ENCODE data around the gene CENPS.
A peak's percentile ranks its signal among the peaks of the same experiment; 100 is the strongest.

The CENPS gene

DNA sequence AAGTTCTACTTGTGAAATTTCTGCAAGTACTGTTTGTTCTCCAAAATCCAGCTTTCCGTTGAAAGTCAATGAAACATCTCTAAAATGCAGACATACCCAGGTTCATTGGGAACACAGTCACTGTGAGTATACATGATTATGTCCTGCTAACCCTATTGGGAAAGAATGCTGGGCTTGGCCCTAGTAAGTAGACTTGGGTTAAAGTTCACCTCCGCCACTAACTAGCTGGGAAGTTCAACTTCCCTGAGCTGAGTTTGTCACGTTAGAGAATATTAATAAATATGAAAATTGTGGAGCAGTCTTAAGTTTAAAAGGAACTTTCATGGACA lies 41.9 kb upstream of the CENPS start:
- TF ChIP-seq, protein P1, sequence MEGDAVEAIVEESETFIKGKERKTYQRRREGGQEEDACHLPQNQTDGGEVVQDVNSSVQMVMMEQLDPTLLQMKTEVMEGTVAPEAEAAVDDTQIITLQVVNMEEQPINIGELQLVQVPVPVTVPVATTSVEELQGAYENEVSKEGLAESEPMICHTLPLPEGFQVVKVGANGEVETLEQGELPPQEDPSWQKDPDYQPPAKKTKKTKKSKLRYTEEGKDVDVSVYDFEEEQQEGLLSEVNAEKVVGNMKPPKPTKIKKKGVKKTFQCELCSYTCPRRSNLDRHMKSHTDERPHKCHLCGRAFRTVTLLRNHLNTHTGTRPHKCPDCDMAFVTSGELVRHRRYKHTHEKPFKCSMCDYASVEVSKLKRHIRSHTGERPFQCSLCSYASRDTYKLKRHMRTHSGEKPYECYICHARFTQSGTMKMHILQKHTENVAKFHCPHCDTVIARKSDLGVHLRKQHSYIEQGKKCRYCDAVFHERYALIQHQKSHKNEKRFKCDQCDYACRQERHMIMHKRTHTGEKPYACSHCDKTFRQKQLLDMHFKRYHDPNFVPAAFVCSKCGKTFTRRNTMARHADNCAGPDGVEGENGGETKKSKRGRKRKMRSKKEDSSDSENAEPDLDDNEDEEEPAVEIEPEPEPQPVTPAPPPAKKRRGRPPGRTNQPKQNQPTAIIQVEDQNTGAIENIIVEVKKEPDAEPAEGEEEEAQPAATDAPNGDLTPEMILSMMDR (conservative IDR thresholded peaks at IDR 0.05; ENCODE audit: low read depth, low read length), result no peak
- DNase-seq (ENCODE audit: low read depth), result no peak
- H3K4me3 ChIP-seq (ENCODE audit: low read length), result no peak overlapping the region

DNA sequence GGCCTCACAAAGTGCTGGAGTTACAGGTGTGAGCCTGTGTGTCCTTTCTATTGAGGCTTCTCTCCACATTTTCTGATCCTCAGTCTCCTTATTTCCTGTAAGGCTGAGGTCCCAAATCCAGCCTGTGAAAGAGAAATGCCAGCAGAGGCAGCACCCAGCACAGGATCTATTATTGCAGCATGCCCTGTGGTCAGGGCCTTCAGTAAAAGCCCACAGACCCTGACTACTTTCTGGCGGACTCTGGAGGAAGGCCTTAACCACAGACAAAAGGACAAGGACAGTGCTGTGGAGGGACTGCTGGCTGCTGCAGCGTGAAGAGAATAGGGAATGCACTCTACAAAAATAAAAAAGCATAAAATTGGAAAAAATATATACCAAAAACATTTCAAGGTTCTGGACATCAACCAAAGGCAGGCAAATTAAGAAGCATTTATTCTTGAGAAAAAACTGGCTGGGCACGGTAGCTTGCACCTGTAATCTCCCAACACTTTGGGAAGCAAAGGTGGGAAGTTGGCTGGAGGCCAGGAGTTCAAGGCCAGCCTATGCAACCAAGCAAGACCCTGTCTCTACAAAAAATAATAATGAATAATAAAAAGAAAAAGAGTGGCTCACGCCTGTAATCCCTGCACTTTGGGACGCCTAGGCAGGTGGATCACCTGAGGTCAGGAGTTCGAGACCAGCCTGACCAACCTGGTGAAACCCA lies 40.8 kb upstream of the CENPS start:
- no peak overlapping the region for H3K4me3 ChIP-seq (ENCODE audit: low read length)
- no peak for DNase-seq (ENCODE audit: low read depth)
- TF ChIP-seq, protein P1 (conservative IDR thresholded peaks at IDR 0.05; ENCODE audit: low read depth, low read length), result no peak

DNA sequence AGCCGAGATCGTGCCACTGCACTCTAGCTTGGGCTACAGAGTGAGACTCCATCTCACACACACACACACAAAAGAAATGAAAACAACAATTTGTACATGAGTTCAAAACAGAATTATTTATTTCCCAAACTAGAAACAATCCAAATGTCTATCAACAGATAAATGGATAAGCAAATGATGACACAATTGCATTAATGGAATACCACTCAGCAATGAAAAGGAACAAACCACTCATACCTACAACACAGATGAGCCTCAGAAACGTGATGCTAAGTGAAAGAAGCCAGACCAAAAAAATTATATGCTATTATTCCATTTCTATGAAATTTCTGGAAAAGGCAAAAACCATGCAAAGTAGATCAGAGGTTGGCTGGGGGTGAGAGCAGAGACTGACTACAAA lies 33.4 kb upstream of the CENPS start:
- H3K4me3 ChIP-seq (ENCODE audit: low read length), result no peak overlapping the region
- TF ChIP-seq, protein P1 (conservative IDR thresholded peaks at IDR 0.05; ENCODE audit: low read depth, low read length), result no peak
- no peak for DNase-seq (ENCODE audit: low read depth)

DNA sequence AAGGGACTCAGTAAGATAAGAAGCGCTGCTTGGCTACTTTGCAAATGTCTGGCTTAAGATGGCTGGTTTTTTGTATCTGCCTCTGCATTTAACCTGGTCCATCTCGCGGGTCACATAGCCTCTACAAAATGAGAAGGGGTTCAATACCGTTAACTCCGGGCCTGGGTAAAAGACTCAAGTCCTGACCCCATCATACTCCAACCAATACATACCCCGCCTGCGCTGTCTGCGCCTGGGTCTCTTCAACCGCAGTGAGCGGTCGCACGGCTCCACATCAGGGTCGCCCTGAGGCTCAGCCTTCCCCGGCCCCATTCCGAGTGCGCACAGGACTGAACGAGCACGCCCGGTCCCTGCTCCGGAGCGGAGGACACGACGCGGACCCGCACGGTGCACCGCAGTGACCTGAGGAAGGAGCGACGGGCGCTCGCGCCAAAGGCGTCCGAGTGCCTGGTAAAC lies 31.9 kb upstream of the CENPS start:
- H3K4me3 ChIP-seq (ENCODE audit: low read length), result peak overlapping the region; percentile 82
- TF ChIP-seq, protein P1 (conservative IDR thresholded peaks at IDR 0.05; ENCODE audit: low read depth, low read length), result no peak
- no peak for DNase-seq (ENCODE audit: low read depth)

DNA sequence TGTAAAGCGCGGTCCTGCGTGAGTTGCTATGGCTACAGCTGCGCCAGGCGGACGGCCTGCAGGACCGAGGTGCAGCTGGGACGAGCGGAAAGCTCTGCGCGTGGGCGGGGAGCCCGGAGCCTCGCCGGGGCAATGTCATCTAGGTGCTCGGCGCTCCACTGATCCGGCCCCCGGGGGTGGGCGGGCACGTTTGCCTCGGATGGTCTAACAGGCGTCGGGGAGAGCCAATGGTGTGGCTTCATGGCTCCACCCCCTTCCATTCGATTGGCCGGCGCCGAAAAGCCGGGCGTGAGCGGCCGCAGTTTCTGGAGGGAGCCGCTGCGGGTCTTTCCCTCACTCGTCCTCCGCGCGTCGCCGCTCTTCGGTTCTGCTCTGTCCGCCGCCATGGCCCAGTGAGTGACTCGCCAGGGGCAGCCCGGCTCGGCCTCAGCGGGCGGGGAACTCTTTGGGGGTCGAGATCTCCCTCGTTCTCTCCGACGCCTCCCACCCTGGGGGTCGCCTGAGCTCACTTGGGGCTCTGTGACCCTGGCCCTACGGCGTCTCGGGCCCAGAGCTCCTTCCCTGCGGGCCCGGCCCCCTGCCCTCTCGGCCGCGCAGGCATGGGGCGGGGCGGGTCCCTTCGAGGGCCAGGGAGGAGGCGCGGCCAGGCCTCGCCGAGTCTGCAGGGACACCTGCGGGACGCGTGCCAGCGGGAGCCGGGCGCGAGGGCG lies 31.3 kb upstream of the CENPS start, which contains the start of gene PGD:
TSS of gene PGD (plus strand) at position 331 of the 710 bp plus-strand sequence. CDS start at position 385, 54 bp downstream.
- H3K4me3 ChIP-seq (ENCODE audit: low read length), result peak within 1 kb of the TSS; percentile 82
- TF ChIP-seq, protein P1 (conservative IDR thresholded peaks at IDR 0.05; ENCODE audit: low read depth, low read length), result no peak
- DNase-seq (ENCODE audit: low read depth), result peak; percentile 91

DNA sequence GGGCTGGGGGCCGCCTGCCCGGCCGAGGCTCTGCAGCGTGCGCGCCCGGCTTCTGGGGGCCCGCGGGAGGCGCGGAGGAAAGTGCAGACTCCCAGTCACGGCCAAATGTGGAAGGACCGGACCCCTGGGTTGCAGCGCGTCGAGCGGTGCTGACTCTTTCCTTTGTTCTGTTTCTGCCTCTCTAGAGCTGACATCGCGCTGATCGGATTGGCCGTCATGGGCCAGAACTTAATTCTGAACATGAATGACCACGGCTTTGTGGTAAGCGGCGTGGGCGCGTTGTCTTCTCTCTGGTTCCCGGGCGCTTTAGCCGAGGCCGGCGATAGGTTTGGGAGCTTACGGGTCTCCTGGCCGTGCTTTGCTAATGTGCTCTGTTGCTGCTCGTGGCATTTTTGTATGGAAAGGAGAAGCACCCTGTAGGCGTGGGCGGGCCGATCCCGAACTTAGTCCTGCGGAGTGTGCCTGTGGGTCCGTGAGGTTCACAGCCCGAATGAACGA lies 30.7 kb upstream of the CENPS start:
- peak overlapping the region; percentile 82 for H3K4me3 ChIP-seq (ENCODE audit: low read length)
- TF ChIP-seq, protein P1 (conservative IDR thresholded peaks at IDR 0.05; ENCODE audit: low read depth, low read length), result no peak
- DNase-seq (ENCODE audit: low read depth), result no peak

Data from retinal pigment epithelial cell (primary cell).